ENCODE results near the gene VPS39. TPM values are rescaled to one million over a fixed set of nuclear protein-coding genes. Genes with fewer than 3 reads are reported as not detected.
"Not testable (repeated sequence)": the region's sequence is repeated elsewhere in the genome, so short reads cannot be mapped to it uniquely, and the experiment has no call there.

The VPS39 gene, protein sequence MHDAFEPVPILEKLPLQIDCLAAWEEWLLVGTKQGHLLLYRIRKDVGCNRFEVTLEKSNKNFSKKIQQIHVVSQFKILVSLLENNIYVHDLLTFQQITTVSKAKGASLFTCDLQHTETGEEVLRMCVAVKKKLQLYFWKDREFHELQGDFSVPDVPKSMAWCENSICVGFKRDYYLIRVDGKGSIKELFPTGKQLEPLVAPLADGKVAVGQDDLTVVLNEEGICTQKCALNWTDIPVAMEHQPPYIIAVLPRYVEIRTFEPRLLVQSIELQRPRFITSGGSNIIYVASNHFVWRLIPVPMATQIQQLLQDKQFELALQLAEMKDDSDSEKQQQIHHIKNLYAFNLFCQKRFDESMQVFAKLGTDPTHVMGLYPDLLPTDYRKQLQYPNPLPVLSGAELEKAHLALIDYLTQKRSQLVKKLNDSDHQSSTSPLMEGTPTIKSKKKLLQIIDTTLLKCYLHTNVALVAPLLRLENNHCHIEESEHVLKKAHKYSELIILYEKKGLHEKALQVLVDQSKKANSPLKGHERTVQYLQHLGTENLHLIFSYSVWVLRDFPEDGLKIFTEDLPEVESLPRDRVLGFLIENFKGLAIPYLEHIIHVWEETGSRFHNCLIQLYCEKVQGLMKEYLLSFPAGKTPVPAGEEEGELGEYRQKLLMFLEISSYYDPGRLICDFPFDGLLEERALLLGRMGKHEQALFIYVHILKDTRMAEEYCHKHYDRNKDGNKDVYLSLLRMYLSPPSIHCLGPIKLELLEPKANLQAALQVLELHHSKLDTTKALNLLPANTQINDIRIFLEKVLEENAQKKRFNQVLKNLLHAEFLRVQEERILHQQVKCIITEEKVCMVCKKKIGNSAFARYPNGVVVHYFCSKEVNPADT
- total RNA-seq = 10 to 100 TPM; 61.0 to 65.7 TPM

DNA sequence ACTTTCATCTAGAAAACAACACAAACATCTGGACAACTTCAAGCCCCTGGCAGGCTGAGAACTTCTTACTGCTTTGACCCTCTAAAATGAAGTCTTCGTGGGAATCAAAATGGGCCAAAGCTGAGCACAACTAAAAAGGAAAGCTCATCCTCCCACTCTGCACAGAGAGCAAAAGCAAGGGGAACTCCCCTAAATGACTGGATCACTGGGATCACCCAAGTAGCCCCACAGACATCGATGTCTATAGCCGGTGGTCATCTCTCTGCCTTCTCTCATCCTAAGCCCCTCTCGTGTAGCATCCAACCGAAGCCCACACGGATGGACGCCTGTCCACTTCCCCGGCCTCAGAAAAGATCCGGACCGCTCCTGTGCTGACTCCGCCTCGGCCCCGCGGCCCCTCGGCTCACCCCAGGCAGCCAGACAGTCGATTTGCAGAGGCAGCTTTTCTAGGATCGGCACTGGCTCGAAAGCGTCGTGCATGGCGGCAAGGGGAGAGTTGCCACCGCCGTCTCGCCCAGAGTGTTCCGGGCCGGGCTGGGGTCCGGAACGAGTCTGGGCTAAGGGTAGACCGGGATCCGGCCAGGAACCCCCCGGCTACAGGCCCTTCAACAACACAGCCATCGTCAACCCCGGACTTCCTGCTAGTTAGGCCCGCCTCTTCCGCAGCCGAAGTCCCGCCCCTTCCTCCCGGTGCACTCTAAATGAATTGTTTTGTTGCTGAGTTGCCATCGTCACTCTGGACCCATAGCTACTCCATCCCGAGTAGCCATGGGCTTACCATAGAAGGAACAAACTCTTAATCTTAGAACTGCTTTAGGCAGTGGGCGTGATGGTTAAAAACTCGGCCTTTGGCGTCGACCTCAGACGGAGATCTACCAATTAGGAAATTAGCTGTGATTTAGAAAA lies at the start of gene VPS39:
TSS of gene VPS39 (minus strand) at position 631 of the 906 bp plus-strand sequence. CDS start at position 480, 151 bp downstream.
- H3K4me3 Mint-ChIP-seq = peak within 1 kb of the TSS; percentile 96
- H3K36me3 Mint-ChIP-seq (ENCODE audit: low read depth) = peaks cover 27% of the 10 kb centered on the region
- CTCF ChIA-PET = interaction anchor here (0.9 to 1.9 kb wide), 3 partner anchors 14 to 177 kb away, joined by 3 to 5 read pairs (median 3); no protein-coding TSS in a partner anchor
- H3K27ac Mint-ChIP-seq = peak within 1 kb of the TSS; percentile 95
- peak; percentile 91 for DNase-seq
- peak; percentile 98 for ATAC-seq
- no peaks in the 10 kb centered on the region for H3K9me3 Mint-ChIP-seq (ENCODE audit: insufficient read depth)
- no peaks in the 10 kb centered on the region for H3K27me3 Mint-ChIP-seq (ENCODE audit: low read depth)
- H3K4me1 Mint-ChIP-seq (ENCODE audit: low read depth) = peaks cover 27% of the 10 kb centered on the region
- POLR2A ChIA-PET = interaction anchor here (0.6 to 1.2 kb wide), 8 partner anchors 9 to 1285 kb away, joined by 3 to 6 read pairs (median 3); partner anchors contain the start of genes GANC, TMEM87A and TP53BP1

DNA sequence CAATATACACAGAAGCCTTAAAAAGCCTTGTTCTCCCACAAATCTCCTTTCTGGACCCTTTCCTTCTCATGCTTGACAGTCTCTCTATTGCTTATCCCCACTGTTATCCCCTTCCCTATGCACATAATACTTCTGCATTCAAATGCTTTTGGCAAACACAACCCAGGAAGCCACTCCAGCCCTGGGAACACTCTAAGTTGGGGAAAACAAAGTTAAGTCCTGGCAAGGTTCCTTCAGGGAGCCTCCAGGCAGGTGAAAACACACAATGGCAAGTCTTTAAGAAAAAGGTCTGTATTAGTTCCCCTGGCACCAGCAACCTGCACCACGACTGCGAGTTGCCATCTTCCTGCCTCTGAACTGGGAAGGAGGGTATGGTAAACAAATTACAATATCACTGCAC lies 45.2 kb upstream of the VPS39 start:
- no peak overlapping the region for H3K4me3 Mint-ChIP-seq
- peaks cover 10% of the 10 kb centered on the region for H3K9me3 Mint-ChIP-seq (ENCODE audit: insufficient read depth)
- no peak for ATAC-seq
- CTCF ChIA-PET = no interaction called here
- H3K36me3 Mint-ChIP-seq (ENCODE audit: low read depth) = peaks cover 60% of the 10 kb centered on the region
- no peaks in the 10 kb centered on the region for H3K4me1 Mint-ChIP-seq (ENCODE audit: low read depth)
- no peak overlapping the region for H3K27ac Mint-ChIP-seq
- POLR2A ChIA-PET = interaction anchor here (0.9 kb wide), 1 partner anchor 12 kb away, joined by 4 read pairs; no protein-coding TSS in a partner anchor
- DNase-seq = no peak
- no peaks in the 10 kb centered on the region for H3K27me3 Mint-ChIP-seq (ENCODE audit: low read depth)

GRCh38 chr15:42240823-42241222 lies 32.7 kb upstream of the VPS39 start:
- DNase-seq (no peak), ATAC-seq (no peak)
- peaks cover 15% of the 10 kb centered on the region for H3K4me1 Mint-ChIP-seq (ENCODE audit: low read depth)
- POLR2A ChIA-PET = no interaction called here
- CTCF ChIA-PET = interaction anchor here (1.0 kb wide), 1 partner anchor 12 kb away, joined by 5 read pairs; no protein-coding TSS in a partner anchor
- H3K27ac Mint-ChIP-seq = no peak overlapping the region
- H3K4me3 Mint-ChIP-seq = no peak overlapping the region
- peaks cover 39% of the 10 kb centered on the region for H3K36me3 Mint-ChIP-seq (ENCODE audit: low read depth)
- no peaks in the 10 kb centered on the region for H3K9me3 Mint-ChIP-seq (ENCODE audit: insufficient read depth)
- no peaks in the 10 kb centered on the region for H3K27me3 Mint-ChIP-seq (ENCODE audit: low read depth)

GRCh38 chr15:42239528-42240182 lies 31.6 kb upstream of the VPS39 start:
- no peak for ATAC-seq
- Mint-ChIP-seq H3K9me3 (ENCODE audit: insufficient read depth) (no peaks in the 10 kb centered on the region), H3K27ac (no peak overlapping the region), H3K27me3 (ENCODE audit: low read depth) (no peaks in the 10 kb centered on the region), H3K4me1 (ENCODE audit: low read depth) (peaks cover 15% of the 10 kb centered on the region), H3K4me3 (no peak overlapping the region), H3K36me3 (ENCODE audit: low read depth) (peaks cover 46% of the 10 kb centered on the region)
- no peak for DNase-seq
- ChIA-PET POLR2A (no interaction called here), CTCF (interaction anchor here (1.0 kb wide), 1 partner anchor 11 kb away, joined by 5 read pairs; no protein-coding TSS in a partner anchor)

- Mint-ChIP-seq H3K4me1 (ENCODE audit: low read depth) (no peaks in the 10 kb centered on the region), H3K36me3 (ENCODE audit: low read depth) (peaks cover 27% of the 10 kb centered on the region), H3K4me3 (no peak overlapping the region), H3K27ac (no peak overlapping the region), H3K27me3 (ENCODE audit: low read depth) (no peaks in the 10 kb centered on the region), H3K9me3 (ENCODE audit: insufficient read depth) (no peaks in the 10 kb centered on the region)
- CTCF ChIA-PET = no interaction called here
- ATAC-seq (no peak), DNase-seq (no peak)
- POLR2A ChIA-PET = no interaction called here
Observed at GRCh38 chr15:42233107-42233506, 25.0 kb upstream of the VPS39 start.

DNA sequence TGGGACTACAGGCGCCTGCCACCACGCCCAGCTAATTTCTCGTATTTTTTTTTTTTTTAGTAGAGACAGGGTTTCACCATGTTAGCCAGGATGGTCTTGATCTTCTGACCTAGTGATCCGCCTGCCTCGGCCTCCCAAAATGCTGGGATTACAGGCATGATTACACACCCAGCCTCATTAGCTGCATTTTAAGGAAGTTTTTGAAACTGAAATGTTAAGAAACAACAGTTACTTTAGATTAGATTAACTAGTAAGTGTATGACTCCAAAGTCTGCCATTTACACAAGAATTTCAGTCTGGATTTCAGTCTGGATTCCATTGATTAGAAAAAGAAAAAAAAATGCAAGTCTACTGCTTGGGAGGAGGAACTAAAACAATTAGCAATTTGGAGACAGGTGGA lies 24.5 kb upstream of the VPS39 start:
- peaks cover 27% of the 10 kb centered on the region for H3K36me3 Mint-ChIP-seq (ENCODE audit: low read depth)
- no peaks in the 10 kb centered on the region for H3K4me1 Mint-ChIP-seq (ENCODE audit: low read depth)
- CTCF ChIA-PET = no interaction called here
- POLR2A ChIA-PET = no interaction called here
- H3K27me3 Mint-ChIP-seq (ENCODE audit: low read depth) = no peaks in the 10 kb centered on the region
- no peak overlapping the region for H3K27ac Mint-ChIP-seq
- ATAC-seq = no peak
- H3K9me3 Mint-ChIP-seq (ENCODE audit: insufficient read depth) = no peaks in the 10 kb centered on the region
- no peak for DNase-seq
- no peak overlapping the region for H3K4me3 Mint-ChIP-seq

- ATAC-seq (no peak), DNase-seq (no peak)
- ChIA-PET POLR2A (no interaction called here), CTCF (no interaction called here)
- H3K27me3 Mint-ChIP-seq (ENCODE audit: low read depth) = no peaks in the 10 kb centered on the region
- H3K4me3 Mint-ChIP-seq = no peak overlapping the region
- H3K27ac Mint-ChIP-seq = no peak overlapping the region
- no peaks in the 10 kb centered on the region for H3K4me1 Mint-ChIP-seq (ENCODE audit: low read depth)
- no peaks in the 10 kb centered on the region for H3K9me3 Mint-ChIP-seq (ENCODE audit: insufficient read depth)
- H3K36me3 Mint-ChIP-seq (ENCODE audit: low read depth) = peaks cover 22% of the 10 kb centered on the region
Observed at GRCh38 chr15:42231088-42231487, 23.0 kb upstream of the VPS39 start.

GRCh38 chr15:42228981-42229380 lies 20.9 kb upstream of the VPS39 start:
- H3K4me1 Mint-ChIP-seq (ENCODE audit: low read depth); ATAC-seq; H3K27me3 Mint-ChIP-seq (ENCODE audit: low read depth); H3K9me3 Mint-ChIP-seq (ENCODE audit: insufficient read depth); H3K27ac Mint-ChIP-seq; H3K4me3 Mint-ChIP-seq; DNase-seq: not testable (repeated sequence)
- ChIA-PET CTCF (interaction anchor here (1.0 to 1.3 kb wide), 2 partner anchors 11 to 156 kb away, joined by 3 to 5 read pairs; no protein-coding TSS in a partner anchor), POLR2A (interaction anchor here (0.9 kb wide), 1 partner anchor 14 kb away, joined by 3 read pairs; no protein-coding TSS in a partner anchor)
- peaks cover 23% of the 10 kb centered on the region for H3K36me3 Mint-ChIP-seq (ENCODE audit: low read depth)

DNA sequence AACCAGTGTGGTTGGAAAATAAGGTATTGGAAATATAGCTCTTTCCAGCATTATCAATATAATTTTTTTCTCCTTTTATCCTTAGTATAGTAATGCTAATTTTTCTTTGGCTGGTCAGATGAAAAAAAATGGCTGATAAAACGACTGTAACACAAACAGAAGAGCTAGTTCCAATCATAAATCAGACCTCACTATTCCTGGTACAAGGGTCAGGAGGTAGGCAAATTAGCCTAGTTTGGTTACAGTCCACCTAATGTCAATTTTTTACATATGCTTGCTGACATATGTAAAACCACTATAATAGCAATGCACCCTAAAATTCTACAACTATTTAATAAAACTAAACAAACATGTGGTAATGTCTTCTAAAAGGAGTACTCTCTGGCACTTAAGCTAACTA lies 19.9 kb upstream of the VPS39 start:
- Mint-ChIP-seq H3K27me3 (ENCODE audit: low read depth) (no peaks in the 10 kb centered on the region), H3K27ac (no peak overlapping the region), H3K36me3 (ENCODE audit: low read depth) (peaks cover 23% of the 10 kb centered on the region), H3K9me3 (ENCODE audit: insufficient read depth) (no peaks in the 10 kb centered on the region), H3K4me3 (no peak overlapping the region), H3K4me1 (ENCODE audit: low read depth) (no peaks in the 10 kb centered on the region)
- ChIA-PET POLR2A (no interaction called here), CTCF (interaction anchor here (0.7 to 1.3 kb wide), 3 partner anchors 12 to 157 kb away, joined by 3 to 5 read pairs (median 3); no protein-coding TSS in a partner anchor)
- ATAC-seq (no peak), DNase-seq (no peak)

DNA sequence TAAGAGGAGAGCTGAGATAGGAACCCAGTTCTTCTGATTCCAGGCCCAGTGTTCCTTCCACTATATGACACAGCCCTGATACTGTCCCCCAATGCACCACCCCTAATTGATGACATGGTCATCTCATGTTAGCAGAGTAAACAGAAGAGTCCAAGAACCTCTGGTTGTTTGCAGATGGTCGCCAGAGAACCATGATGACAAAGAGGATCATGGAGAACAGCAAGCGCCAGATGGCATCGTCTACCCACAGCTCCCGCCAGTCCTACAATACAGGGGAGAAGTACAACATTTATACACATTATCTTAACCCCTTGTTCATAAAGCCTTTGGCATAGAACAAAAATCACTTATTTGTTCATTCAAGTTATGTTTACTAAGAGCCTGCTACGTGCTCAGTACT lies 18.5 kb upstream of the VPS39 start:
- no peaks in the 10 kb centered on the region for H3K9me3 Mint-ChIP-seq (ENCODE audit: insufficient read depth)
- H3K4me1 Mint-ChIP-seq (ENCODE audit: low read depth) = no peaks in the 10 kb centered on the region
- ChIA-PET POLR2A (no interaction called here), CTCF (no interaction called here)
- H3K27ac Mint-ChIP-seq = no peak overlapping the region
- no peaks in the 10 kb centered on the region for H3K27me3 Mint-ChIP-seq (ENCODE audit: low read depth)
- ATAC-seq = no peak
- H3K36me3 Mint-ChIP-seq (ENCODE audit: low read depth) = peaks cover 23% of the 10 kb centered on the region
- DNase-seq = no peak
- H3K4me3 Mint-ChIP-seq = no peak overlapping the region

DNA sequence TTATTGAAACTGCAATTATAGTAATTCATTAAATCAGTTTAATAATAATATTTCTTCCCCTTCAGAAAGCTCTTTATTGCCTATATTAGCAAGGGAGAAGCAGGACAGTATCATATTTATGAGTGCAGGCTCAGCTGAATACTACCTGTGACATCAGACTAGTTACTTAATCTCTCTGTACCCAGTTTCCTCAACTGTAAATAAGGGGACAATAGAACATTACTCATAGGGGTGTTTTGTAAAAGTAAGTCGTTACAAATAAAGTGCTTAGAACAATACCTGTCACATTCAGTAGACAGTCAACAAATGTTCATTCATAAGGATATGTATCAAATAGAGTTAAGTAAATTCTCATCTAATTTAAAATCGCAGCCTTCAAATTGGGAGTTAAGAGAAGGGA lies 12.1 kb upstream of the VPS39 start:
- no peaks in the 10 kb centered on the region for H3K9me3 Mint-ChIP-seq (ENCODE audit: insufficient read depth)
- no peak for DNase-seq
- ATAC-seq = no peak
- POLR2A ChIA-PET = no interaction called here
- no peak overlapping the region for H3K4me3 Mint-ChIP-seq
- no peak overlapping the region for H3K27ac Mint-ChIP-seq
- H3K4me1 Mint-ChIP-seq (ENCODE audit: low read depth) = no peaks in the 10 kb centered on the region
- H3K36me3 Mint-ChIP-seq (ENCODE audit: low read depth) = peaks cover 42% of the 10 kb centered on the region
- H3K27me3 Mint-ChIP-seq (ENCODE audit: low read depth) = no peaks in the 10 kb centered on the region
- CTCF ChIA-PET = no interaction called here

All from activated CD8-positive, alpha-beta T cell treated with anti-CD3 and anti-CD28 coated beads, Interleukin-2, amount 10 ng/mL, durations not matched to agents 7 days and 5 days (primary cell).